PC-3 (cell line): Measurements from ENCODE around the gene GFY. TPM values are rescaled to one million over a fixed set of nuclear protein-coding genes. Genes with fewer than 3 reads are reported as not detected.

Source experiments
- ATAC-seq: fragments of 200-7000 bp; cut with Tn5 transposase; 2 replicates; pipeline ENCODE4 v1.9.1; 2020; ENCODE audit warnings: mild to moderate bottlenecking, moderate library complexity
- BruUV-seq: library from RNA; stranded (reverse); fragments of 400-500 nt; replicated peaks from 2 replicates; lab custom pipeline; 2021; lab: Mats Ljungman, UMichigan
- CTCF ChIA-PET: fragments of 300-600 bp; sonication (Branson Sonifier 250); formaldehyde crosslinking; loops from one replicate; lab custom pipeline; 2022; ENCODE audit warnings: antibody characterized with exemption; lab: Charles Lee
- POLR2A ChIA-PET: fragments of 300-600 bp; sonication (Branson Sonifier 250); formaldehyde crosslinking; loops from one replicate; lab custom pipeline; 2022; ENCODE audit warnings: antibody characterized with exemption; ENCODE audit not compliant: unreplicated experiment; lab: Charles Lee
- DNase-seq: peaks from one replicate; pipeline ENCODE4 v3.0.0-alpha.2; 2015
- H2AFZ ChIP-seq: fragments of 300-600 bp; sonication (generic); 2 replicates; pipeline ENCODE4 v1.6.0; 2016; ENCODE audit warnings: antibody characterized with exemption, low read length
- H3F3A ChIP-seq: fragments of 300-600 bp; sonication (generic); one replicate; pipeline ENCODE4 v1.6.0; 2017; ENCODE audit warnings: antibody characterized with exemption, low read length, control low read depth, mild to moderate bottlenecking; ENCODE audit not compliant: unreplicated experiment
- H3K27ac ChIP-seq: fragments of 300-600 bp; sonication (generic); 2 replicates; pipeline ENCODE4 v1.5.1; 2016; ENCODE audit warnings: mild to moderate bottlenecking, low read length
- H3K27me3 ChIP-seq: fragments of 300-600 bp; sonication (generic); 2 replicates; pipeline ENCODE4 v1.6.1; 2016; ENCODE audit warnings: low read length, mixed read lengths
- H3K36me3 ChIP-seq: fragments of 300-600 bp; sonication (generic); 2 replicates; pipeline ENCODE4 v1.6.1; 2016; ENCODE audit warnings: low read depth, mixed run types, low read length, mixed read lengths
- H3K4me1 ChIP-seq: fragments of 300-600 bp; sonication (generic); 2 replicates; pipeline ENCODE4 v1.5.1; 2016; ENCODE audit warnings: low read length; ENCODE audit not compliant: insufficient read depth
- H3K4me2 ChIP-seq: fragments of 300-600 bp; sonication (generic); 2 replicates; pipeline ENCODE4 v1.6.0; 2016; ENCODE audit warnings: low read length
- H3K4me3 ChIP-seq: fragments of 300-600 bp; sonication (generic); 2 replicates; pipeline ENCODE4 v1.5.1; 2016; ENCODE audit warnings: mild to moderate bottlenecking, low read length, mixed read lengths
- H3K79me2 ChIP-seq: fragments of 300-600 bp; sonication (generic); 2 replicates; pipeline ENCODE4 v1.6.1; 2017; ENCODE audit warnings: low read length, mixed read lengths
- H3K9ac ChIP-seq: fragments of 300-600 bp; sonication (generic); 2 replicates; pipeline ENCODE4 v1.6.0; 2016; ENCODE audit warnings: mild to moderate bottlenecking, low read length
- H3K9me2 ChIP-seq: fragments of 300-600 bp; sonication (generic); replicated peaks from 2 replicates; pipeline ENCODE4 v1.6.1; 2016; ENCODE audit warnings: mixed run types, low read length, mixed read lengths
- H3K9me3 ChIP-seq: fragments of 300-600 bp; sonication (generic); 2 replicates; pipeline ENCODE4 v1.6.1; 2016; ENCODE audit warnings: low read length, mixed read lengths
- H4K20me1 ChIP-seq: fragments of 300-600 bp; sonication (generic); 2 replicates; pipeline ENCODE4 v1.6.1; 2016; ENCODE audit warnings: low read length, mixed read lengths
- CTCF ChIP-seq: fragments of 300-600 bp; sonication (generic); conservative IDR thresholded peaks from 2 replicates; pipeline ENCODE4 v1.5.1; 2017; ENCODE audit warnings: antibody characterized with exemption, low read depth, mild to moderate bottlenecking, low read length
- EZH2 ChIP-seq: fragments of 300-600 bp; sonication (generic); IDR thresholded peaks from one replicate; pipeline ENCODE4 v1.6.1; 2017; ENCODE audit warnings: antibody characterized with exemption, mild to moderate bottlenecking, low read length; ENCODE audit not compliant: unreplicated experiment
- EZH2phosphoT487 ChIP-seq: fragments of 300-600 bp; sonication (generic); IDR thresholded peaks from 2 replicates; pipeline ENCODE4 v1.6.1; 2018; ENCODE audit warnings: mild to moderate bottlenecking, antibody characterized with exemption, low read length, borderline replicate concordance
- intact Hi-C: fragments of 100-400 bp; cut with micrococcal nuclease; formaldehyde crosslinking; loops from 2 replicates; pipeline ENCODE4 v1.9.0; 2023
- total RNA-seq: library from RNA; depleted of rRNA; stranded (reverse); fragments of >200 nt; gene quantifications from 2 replicates; pipeline ENCODE4 v1.2.3, GENCODE V29; 2014

Gene GFY
- total RNA-seq, 1 experiment from 2014 or later = not detected

GRCh38 chr19:49421039-49421877 is 3.9 kb upstream of the GFY start:
- CTCF ChIA-PET = interaction anchor here (0.6 kb wide), 1 partner anchor 530 kb away, joined by 3 read pairs; no protein-coding TSS in a partner anchor
- H3K4me2 ChIP-seq = peak overlapping the region; percentile 49; the same call in 1 of the 2 replicates
- H3K27ac ChIP-seq = no peak overlapping the region
- BruUV-seq = no TSS peak
- no peaks in the 10 kb centered on the region for H4K20me1 ChIP-seq
- H3K4me1 ChIP-seq = no peaks in the 10 kb centered on the region
- no peaks in the 10 kb centered on the region for H3F3A ChIP-seq
- H3K4me3 ChIP-seq = no peak overlapping the region
- peaks cover 99% of the 10 kb centered on the region for H3K27me3 ChIP-seq
- POLR2A ChIA-PET = no interaction called here
- no peaks in the 10 kb centered on the region for H3K9me3 ChIP-seq
- ATAC-seq = no peak
- H3K36me3 ChIP-seq = no peaks in the 10 kb centered on the region
- no peaks in the 10 kb centered on the region for H3K9me2 ChIP-seq
- no peak for TF ChIP-seq CTCF
- TF ChIP-seq EZH2 = peak; percentile 81
- TF ChIP-seq EZH2phosphoT487 = 0 out of 2 replicates have a peak, but pooled peaks have one; percentile 43
- no peaks in the 10 kb centered on the region for H3K79me2 ChIP-seq
- intact Hi-C loops = no loop called here
- H3K9ac ChIP-seq = no peak overlapping the region
- peak; percentile 47 for DNase-seq
- no peak overlapping the region for H2AFZ ChIP-seq

- peaks cover 99% of the 10 kb centered on the region for H3K27me3 ChIP-seq
- no peaks in the 10 kb centered on the region for H3K9me3 ChIP-seq
- TF ChIP-seq EZH2 = peak; percentile 7
- TF ChIP-seq EZH2phosphoT487 = 0 out of 2 replicates have a peak, but pooled peaks have one; percentile 2
- no peak for TF ChIP-seq CTCF
- DNase-seq = no peak
- no peaks in the 10 kb centered on the region for H3K36me3 ChIP-seq
- H2AFZ ChIP-seq = no peak overlapping the region
- H3K27ac ChIP-seq = no peak overlapping the region
- H3F3A ChIP-seq = no peaks in the 10 kb centered on the region
- no peak overlapping the region for H3K4me3 ChIP-seq
- ChIA-PET POLR2A (no interaction called here), CTCF (no interaction called here)
- H3K79me2 ChIP-seq = no peaks in the 10 kb centered on the region
- intact Hi-C loops = no loop called here
- no peak for ATAC-seq
- H3K9me2 ChIP-seq = no peaks in the 10 kb centered on the region
- no peaks in the 10 kb centered on the region for H3K4me1 ChIP-seq
- H3K9ac ChIP-seq = no peak overlapping the region
- H4K20me1 ChIP-seq = no peaks in the 10 kb centered on the region
- no TSS peak for BruUV-seq
- no peak overlapping the region for H3K4me2 ChIP-seq
Observed at GRCh38 chr19:49421878-49422202, 3.3 kb upstream of the GFY start.
